ENCODE results near the gene FLII. TPM values are rescaled to one million over a fixed set of nuclear protein-coding genes. Genes with fewer than 3 reads are reported as not detected.

The FLII gene
- total and polyA plus RNA-seq, 2 of the 13 experiments (the other 11 are each of a cell fraction or from before 2014, with no cell fraction given) = 130 to 303 TPM

GRCh38 chr17:18203308-18203707 lies 55.2 kb downstream of the FLII start (continued):
- TF ChIP-seq, protein P1, sequence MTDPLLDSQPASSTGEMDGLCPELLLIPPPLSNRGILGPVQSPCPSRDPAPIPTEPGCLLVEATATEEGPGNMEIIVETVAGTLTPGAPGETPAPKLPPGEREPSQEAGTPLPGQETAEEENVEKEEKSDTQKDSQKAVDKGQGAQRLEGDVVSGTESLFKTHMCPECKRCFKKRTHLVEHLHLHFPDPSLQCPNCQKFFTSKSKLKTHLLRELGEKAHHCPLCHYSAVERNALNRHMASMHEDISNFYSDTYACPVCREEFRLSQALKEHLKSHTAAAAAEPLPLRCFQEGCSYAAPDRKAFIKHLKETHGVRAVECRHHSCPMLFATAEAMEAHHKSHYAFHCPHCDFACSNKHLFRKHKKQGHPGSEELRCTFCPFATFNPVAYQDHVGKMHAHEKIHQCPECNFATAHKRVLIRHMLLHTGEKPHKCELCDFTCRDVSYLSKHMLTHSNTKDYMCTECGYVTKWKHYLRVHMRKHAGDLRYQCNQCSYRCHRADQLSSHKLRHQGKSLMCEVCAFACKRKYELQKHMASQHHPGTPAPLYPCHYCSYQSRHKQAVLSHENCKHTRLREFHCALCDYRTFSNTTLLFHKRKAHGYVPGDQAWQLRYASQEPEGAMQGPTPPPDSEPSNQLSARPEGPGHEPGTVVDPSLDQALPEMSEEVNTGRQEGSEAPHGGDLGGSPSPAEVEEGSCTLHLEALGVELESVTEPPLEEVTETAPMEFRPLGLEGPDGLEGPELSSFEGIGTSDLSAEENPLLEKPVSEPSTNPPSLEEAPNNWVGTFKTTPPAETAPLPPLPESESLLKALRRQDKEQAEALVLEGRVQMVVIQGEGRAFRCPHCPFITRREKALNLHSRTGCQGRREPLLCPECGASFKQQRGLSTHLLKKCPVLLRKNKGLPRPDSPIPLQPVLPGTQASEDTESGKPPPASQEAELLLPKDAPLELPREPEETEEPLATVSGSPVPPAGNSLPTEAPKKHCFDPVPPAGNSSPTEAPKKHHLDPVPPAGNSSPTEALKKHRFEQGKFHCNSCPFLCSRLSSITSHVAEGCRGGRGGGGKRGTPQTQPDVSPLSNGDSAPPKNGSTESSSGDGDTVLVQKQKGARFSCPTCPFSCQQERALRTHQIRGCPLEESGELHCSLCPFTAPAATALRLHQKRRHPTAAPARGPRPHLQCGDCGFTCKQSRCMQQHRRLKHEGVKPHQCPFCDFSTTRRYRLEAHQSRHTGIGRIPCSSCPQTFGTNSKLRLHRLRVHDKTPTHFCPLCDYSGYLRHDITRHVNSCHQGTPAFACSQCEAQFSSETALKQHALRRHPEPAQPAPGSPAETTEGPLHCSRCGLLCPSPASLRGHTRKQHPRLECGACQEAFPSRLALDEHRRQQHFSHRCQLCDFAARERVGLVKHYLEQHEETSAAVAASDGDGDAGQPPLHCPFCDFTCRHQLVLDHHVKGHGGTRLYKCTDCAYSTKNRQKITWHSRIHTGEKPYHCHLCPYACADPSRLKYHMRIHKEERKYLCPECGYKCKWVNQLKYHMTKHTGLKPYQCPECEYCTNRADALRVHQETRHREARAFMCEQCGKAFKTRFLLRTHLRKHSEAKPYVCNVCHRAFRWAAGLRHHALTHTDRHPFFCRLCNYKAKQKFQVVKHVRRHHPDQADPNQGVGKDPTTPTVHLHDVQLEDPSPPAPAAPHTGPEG (CRISPR knock-in tag; IDR thresholded peaks at IDR 0.05) = no peak
- no peak for TF ChIP-seq PPARG (CRISPR knock-in tag; conservative IDR thresholded peaks at IDR 0.05)
- no peak for TF ChIP-seq IRX3 (CRISPR knock-in tag; IDR thresholded peaks at IDR 0.05; ENCODE audit: borderline replicate concordance, low read depth)
- no peak for TF ChIP-seq ZNF790 (CRISPR knock-in tag; IDR thresholded peaks at IDR 0.05; ENCODE audit: borderline replicate concordance)
- no peak for TF ChIP-seq DBP (CRISPR knock-in tag; IDR thresholded peaks at IDR 0.05; ENCODE audit: not compliant biosample characterization)
- TF ChIP-seq TGIF2 (CRISPR knock-in tag; IDR thresholded peaks at IDR 0.05) = no peak
- TF ChIP-seq SOX13 (IDR thresholded peaks at IDR 0.05) = no peak
- TF ChIP-seq SOX13 (CRISPR knock-in tag; conservative IDR thresholded peaks at IDR 0.05 in 1 of 2, IDR thresholded peaks at IDR 0.05 in 1 of 2) = peak in 1 of 2 experiments; percentile 49; a peak in 1 of 4 replicates
- no peak for TF ChIP-seq HMGA1 (CRISPR knock-in tag; conservative IDR thresholded peaks at IDR 0.05)
- TF ChIP-seq ZFP41 (CRISPR knock-in tag; IDR thresholded peaks at IDR 0.05; ENCODE audit: borderline replicate concordance) = no peak
- no peak for TF ChIP-seq ATRX (CRISPR knock-in tag; IDR thresholded peaks at IDR 0.05; ENCODE audit: borderline replicate concordance)

Data from HepG2 (cell line).